Measurements from ENCODE around the gene LSAMP. TPM values are rescaled to one million over a fixed set of nuclear protein-coding genes. Genes with fewer than 3 reads are reported as not detected.

The LSAMP gene
- total and polyA plus RNA-seq, 2 of the 13 experiments (the other 11 are each of a cell fraction or from before 2014, with no cell fraction given), result not detected

DNA sequence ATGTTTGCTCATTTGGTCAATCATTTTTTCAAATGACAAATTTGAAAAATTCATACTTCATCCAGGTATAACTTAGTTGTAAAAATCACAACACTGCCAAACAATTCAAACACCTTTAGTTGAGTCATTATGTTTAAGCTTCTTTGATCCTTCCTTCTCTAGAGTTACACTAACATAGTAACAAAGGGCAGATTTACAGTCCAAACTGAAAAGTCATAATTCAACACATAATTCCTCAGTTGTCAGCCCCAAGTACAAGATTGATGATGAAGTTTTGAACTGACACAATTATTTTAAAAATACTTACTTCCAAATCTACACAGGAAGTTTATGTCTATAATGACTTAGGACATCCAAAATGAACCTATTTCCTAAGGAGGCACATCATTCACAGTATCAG is 264.1 kb downstream of the LSAMP start:
- Histone ChIP-seq H3K4me2 (ENCODE audit: low read depth, low read length) (no peak overlapping the region), H3K79me2 (ENCODE audit: insufficient read depth, low read length) (no peaks in the 10 kb centered on the region), H3K9ac (ENCODE audit: insufficient read depth, low read depth, low read length) (no peak overlapping the region), H3K4me1 (ENCODE audit: insufficient read depth, low read length) (no peaks in the 10 kb centered on the region), H2AFZ (ENCODE audit: low read length) (no peak overlapping the region), H3K4me3 (replicated peaks in 1 of 3; ENCODE audit: insufficient read depth in 1 of 3, low read depth in 2 of 3, low read length in 3 of 3) (no peak overlapping the region), H3K36me3 (replicated peaks in 1 of 2; ENCODE audit: control insufficient read depth in 1 of 2, insufficient read depth in 2 of 2, low read length in 2 of 2) (no peaks in the 10 kb centered on the region), H4K20me1 (ENCODE audit: insufficient read depth, low read length) (no peaks in the 10 kb centered on the region), H3K9me3 (ENCODE audit: low read length) (no peaks in the 10 kb centered on the region), H3K27ac (ENCODE audit: extremely low read length, insufficient read depth, low read length) (no peak overlapping the region), H3K27me3 (ENCODE audit: control insufficient read depth in 1 of 2, insufficient read depth in 2 of 2, low read length in 2 of 2) (no peaks in the 10 kb centered on the region)
- ATAC-seq, result no peak
- ChIA-PET POLR2A (no interaction called here), CTCF (ENCODE audit: low intra/inter-chr PET ratio, low total read pairs) (no interaction called here)
- intact Hi-C loops (cut with micrococcal nuclease; ENCODE audit: unreplicated experiment), result no loop called here
- no peak for DNase-seq (ENCODE audit: low spot score)
- FAIRE-seq, result no peak
- TF ChIP-seq ZBTB7B (CRISPR knock-in tag; IDR thresholded peaks at IDR 0.05) (no peak), ZNF180 (CRISPR knock-in tag; IDR thresholded peaks at IDR 0.05; ENCODE audit: borderline replicate concordance, low read depth) (no peak), SNAPC2 (CRISPR knock-in tag; IDR thresholded peaks at IDR 0.05) (no peak), ZFP36 (IDR thresholded peaks at IDR 0.05; ENCODE audit: borderline replicate concordance, low read depth, low read length, partially characterized antibody) (no peak), ZMYM4 (CRISPR knock-in tag; IDR thresholded peaks at IDR 0.05) (no peak), AGO2 (optimal IDR thresholded peaks at IDR 0.05; ENCODE audit: low read depth, low read length) (no peak), USF2 (IDR thresholded peaks at IDR 0.05; ENCODE audit: low read depth, low read length) (no peak), USF2 (CRISPR knock-in tag; IDR thresholded peaks at IDR 0.05; ENCODE audit: borderline replicate concordance) (no peak), ZNF503 (CRISPR knock-in tag; IDR thresholded peaks at IDR 0.05) (no peak), HCFC1 (IDR thresholded peaks at IDR 0.05; ENCODE audit: low read depth, low read length) (no peak), ZSCAN25 (CRISPR knock-in tag; IDR thresholded peaks at IDR 0.05) (no peak), ZNF777 (CRISPR knock-in tag; IDR thresholded peaks at IDR 0.05) (no peak), MTF2 (CRISPR knock-in tag; IDR thresholded peaks at IDR 0.05; ENCODE audit: borderline replicate concordance) (no peak), ZC3H13 (CRISPR knock-in tag; IDR thresholded peaks at IDR 0.05) (no peak)
- TF ChIP-seq, protein P1, sequence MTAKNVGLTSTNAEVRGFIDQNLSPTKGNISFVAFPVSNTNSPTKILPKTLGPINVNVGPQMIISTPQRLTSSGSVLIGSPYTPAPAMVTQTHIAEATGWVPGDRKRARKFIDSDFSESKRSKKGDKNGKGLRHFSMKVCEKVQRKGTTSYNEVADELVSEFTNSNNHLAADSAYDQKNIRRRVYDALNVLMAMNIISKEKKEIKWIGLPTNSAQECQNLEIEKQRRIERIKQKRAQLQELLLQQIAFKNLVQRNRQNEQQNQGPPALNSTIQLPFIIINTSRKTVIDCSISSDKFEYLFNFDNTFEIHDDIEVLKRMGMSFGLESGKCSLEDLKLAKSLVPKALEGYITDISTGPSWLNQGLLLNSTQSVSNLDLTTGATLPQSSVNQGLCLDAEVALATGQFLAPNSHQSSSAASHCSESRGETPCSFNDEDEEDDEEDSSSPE (CRISPR knock-in tag; IDR thresholded peaks at IDR 0.05), result no peak
- BruUV-seq (replicated peaks), result no TSS peak
- in situ Hi-C loops (cut with HindIII; ENCODE audit: extremely low pct_ligation_motif_present, low pct_unique_long_range_greater_than_20kb), result no loop called here

Data from HepG2 (cell line).